Kidney capillary endothelial cell (primary cell): Measurements from ENCODE around the gene PEX13.
"Not testable (repeated sequence)": the region's sequence is repeated elsewhere in the genome, so short reads cannot be mapped to it uniquely, and the experiment has no call there.

Experiments used
- DNase-seq: peaks from one replicate; pipeline ENCODE4 v3.0.0-alpha.2; 2018; ENCODE audit warnings: low spot score

Gene PEX13, protein sequence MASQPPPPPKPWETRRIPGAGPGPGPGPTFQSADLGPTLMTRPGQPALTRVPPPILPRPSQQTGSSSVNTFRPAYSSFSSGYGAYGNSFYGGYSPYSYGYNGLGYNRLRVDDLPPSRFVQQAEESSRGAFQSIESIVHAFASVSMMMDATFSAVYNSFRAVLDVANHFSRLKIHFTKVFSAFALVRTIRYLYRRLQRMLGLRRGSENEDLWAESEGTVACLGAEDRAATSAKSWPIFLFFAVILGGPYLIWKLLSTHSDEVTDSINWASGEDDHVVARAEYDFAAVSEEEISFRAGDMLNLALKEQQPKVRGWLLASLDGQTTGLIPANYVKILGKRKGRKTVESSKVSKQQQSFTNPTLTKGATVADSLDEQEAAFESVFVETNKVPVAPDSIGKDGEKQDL

GRCh38 chr2:61017556-61018317 lies at the start of gene PEX13, which contains the start of gene PUS10:
TSS of gene PEX13 (plus strand) at chr2:61017720. CDS start at chr2:61017760, 40 bp downstream.
TSS of gene PUS10 (minus strand) at chr2:61018255. CDS start at chr2:61011890, 6,365 bp downstream.
- DNase-seq: peak; percentile 75

- DNase-seq: no peak
These were observed 44.4 kb upstream of the PEX13 start for GRCh38 chr2:60972889-60973656.

GRCh38 chr2:60973705-60974104 lies 43.8 kb upstream of the PEX13 start:
- DNase-seq: no peak

- DNase-seq: no peak
These were observed 42.9 kb upstream of the PEX13 start for GRCh38 chr2:60974652-60975051.

DNA sequence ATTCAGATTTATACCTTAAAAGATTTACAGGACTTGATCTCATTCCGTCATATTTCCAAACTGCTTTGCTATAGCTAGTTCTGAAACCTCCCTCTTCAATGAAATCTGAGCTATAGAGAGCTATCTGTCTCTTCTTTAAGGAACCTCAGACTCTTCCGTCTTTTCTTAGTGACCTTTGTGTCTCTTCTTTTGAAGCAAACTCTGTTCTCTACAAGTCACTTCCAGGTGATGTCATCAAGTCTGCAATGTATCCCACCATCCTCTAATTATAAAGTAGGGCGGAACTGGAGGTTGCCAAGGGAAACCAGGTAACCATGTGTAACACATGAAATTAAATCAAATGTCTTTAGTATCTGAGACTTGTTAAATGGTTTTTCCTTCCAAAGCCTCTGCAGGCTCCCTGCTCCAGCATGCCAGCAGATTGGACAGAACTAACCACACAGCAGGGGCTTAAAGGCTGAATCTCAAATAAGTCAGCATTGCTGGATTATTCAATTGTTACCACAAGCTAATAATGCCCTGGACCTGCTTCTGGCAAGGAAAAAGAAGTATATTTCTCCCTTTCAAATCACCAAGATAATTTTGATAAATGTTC lies 41.2 kb upstream of the PEX13 start:
- DNase-seq: no peak

GRCh38 chr2:60976875-60977561 lies 40.5 kb upstream of the PEX13 start:
- no peak for DNase-seq

GRCh38 chr2:60977562-60977895 lies 40.0 kb upstream of the PEX13 start:
- no peak for DNase-seq

DNA sequence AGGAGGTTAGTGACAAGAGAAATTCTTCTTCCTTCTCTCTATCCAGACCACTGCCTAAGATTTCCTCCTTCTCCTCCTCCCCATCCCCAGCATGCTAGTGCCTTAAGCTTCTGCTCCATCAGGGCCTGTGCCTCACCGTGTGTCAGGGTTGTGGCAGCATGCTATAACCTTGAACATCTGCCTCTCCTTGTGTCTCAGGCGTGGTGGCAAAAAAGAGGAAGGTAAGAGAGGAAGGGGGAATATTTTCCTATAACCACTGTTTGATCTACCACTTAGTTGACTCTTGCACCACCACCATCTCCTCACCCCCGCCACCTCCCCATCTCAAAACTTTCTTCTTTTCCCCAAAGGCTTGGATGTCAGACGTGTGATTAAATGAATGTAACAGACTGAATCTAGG lies 38.3 kb upstream of the PEX13 start:
- DNase-seq: no peak

GRCh38 chr2:60980071-60980815 lies 37.3 kb upstream of the PEX13 start:
- no peak for DNase-seq

DNA sequence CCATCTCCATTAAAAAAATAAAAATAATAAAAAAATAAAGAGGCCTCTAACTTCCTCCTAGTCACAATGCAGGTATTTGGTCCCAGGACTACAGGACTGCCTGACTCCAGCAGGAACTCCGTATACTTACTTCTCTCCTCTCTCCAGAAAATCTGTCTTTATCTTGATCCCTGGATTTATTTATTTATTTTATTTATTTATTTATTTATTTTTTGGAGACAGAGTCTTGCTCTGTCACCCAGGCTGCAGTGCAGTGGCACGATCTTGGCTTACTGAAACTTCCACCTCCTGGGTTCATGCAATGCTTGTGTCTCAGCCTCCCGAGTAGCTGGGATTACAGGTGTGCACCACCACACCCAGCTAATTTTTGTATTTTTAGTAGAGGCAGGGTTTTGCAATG lies 35.5 kb upstream of the PEX13 start:
- not testable (repeated sequence) for DNase-seq

DNA sequence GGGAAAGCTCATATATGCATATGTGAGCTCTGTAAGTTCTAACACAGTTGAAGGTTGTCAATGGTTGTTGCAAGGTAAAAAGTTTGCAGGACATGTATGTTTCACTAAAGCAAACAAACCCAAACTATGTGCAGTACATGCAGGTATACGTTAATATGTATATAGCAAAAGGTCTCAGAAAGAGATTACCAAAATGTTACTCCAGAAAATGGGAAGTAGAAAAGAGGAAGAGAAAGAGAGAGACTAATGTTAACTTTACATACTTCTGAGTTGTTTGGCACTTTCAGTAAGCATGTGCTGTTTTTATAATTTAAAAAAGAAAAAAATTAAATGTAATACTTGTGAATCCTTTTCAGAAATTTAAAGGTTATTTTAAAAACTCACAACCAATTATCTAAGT lies 32.8 kb upstream of the PEX13 start:
- no peak for DNase-seq

DNA sequence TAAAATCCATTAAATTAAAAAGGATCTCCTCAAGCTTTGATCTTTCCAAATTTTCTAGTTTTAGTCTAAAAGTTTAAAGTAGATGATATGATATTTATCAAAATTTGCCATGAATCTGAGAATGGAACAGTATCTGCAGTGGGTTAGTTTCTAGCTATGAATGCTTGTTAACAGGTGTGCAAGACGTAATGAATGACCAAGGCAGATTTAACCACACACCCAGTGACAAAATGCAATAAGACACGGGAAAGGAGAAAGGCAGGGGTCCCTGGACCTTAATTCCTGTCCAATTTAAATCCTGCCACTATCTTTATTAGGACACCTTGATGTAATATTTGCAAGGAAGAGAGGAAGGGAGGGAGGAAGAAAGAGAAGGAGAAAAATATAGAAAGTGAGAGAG lies 30.5 kb upstream of the PEX13 start:
- no peak for DNase-seq

DNA sequence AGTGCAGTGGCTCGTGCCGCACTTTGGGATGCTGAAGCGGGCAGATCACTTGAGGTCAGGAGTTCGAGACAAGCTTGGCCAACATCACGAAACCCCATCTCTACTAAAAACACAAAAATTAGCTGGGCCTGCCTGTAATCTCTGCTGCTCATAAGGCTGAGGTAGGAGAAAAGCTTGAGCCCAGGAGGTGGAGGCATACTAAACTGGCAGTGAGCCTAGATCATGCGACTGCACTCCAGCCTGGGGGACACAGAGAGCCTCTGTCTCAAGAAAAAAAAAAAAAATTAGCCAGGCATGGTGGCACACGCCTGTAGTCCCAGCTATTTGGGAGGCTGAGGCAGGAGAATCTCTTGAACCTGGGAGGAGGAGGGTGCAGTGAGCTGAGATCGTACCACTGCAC lies 29.9 kb upstream of the PEX13 start:
- not testable (repeated sequence) for DNase-seq

- DNase-seq: no peak
These were observed 28.3 kb upstream of the PEX13 start for GRCh38 chr2:60989259-60989658.

- no peak for DNase-seq
These were observed 25.9 kb upstream of the PEX13 start for GRCh38 chr2:60991644-60992043.

- no peak for DNase-seq
These were observed 24.5 kb upstream of the PEX13 start for GRCh38 chr2:60992985-60993392.

- DNase-seq: no peak
These were observed 23.4 kb upstream of the PEX13 start for GRCh38 chr2:60994131-60994530.

DNA sequence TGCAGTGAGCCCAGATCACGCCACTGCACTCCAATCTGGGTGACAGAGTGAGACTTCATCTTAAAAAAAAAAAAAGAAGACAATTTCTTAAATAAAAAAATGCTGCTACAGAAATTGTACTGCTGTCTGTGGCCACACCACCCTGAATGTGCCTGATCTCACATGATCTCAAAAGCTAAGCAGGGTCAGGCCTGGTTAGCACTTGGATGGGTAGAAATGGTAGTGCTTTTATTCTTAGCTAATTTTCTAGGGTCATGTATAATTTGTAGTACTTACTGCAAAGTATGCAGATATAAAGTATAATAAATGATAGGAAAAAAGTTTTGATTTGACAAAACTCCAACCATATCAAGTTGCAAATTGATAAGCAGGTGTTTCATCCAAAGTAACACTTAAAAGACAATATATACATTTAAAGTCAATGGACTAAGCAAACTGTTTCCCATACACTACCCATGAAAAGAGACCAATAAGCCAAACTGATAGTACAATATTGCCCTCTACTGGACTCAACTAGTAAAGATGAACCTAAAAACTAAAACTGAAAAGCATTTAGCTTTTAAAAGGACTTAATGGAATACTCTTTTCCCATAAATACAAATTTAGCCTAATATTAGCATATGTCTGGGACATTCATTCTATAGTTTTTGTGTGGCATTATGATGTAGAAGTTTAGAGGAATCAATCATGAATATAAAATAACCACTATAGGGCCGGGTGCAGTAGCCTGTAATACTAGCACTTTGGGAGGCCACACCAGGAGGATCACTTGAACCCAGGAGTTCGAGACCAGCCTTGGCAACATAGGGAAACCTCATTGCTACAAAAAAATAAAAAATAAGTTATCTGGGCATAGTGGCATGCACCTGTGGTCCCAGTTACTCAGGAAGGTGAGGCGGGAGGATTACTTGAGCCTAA lies 18.6 kb upstream of the PEX13 start:
- peak; percentile 58 for DNase-seq

DNA sequence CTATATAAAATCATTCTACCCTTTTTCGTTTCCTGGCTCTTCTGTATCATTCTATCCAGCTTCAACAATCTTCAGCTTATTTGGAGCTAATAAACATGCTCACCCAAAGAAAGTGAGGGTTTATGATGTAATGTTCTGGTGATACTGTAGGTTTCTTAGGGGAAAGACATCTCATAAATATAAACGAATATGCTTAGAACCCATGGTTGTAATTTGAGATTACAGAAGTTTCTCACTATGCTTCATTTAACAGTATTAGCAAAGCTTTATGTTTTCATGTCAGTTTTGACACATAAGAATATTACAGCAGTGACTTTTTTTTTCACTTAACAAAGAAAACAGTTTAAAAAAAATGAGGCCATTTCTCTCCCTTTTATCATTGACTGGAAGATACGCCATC lies 11.8 kb upstream of the PEX13 start:
- no peak for DNase-seq
